ENCODE data around the gene TMEM229B. TPM values are rescaled to one million over a fixed set of nuclear protein-coding genes. Genes with fewer than 3 reads are reported as not detected.

The TMEM229B gene
- total RNA-seq, 1 donor from 2014 or later = 1.3 TPM

DNA sequence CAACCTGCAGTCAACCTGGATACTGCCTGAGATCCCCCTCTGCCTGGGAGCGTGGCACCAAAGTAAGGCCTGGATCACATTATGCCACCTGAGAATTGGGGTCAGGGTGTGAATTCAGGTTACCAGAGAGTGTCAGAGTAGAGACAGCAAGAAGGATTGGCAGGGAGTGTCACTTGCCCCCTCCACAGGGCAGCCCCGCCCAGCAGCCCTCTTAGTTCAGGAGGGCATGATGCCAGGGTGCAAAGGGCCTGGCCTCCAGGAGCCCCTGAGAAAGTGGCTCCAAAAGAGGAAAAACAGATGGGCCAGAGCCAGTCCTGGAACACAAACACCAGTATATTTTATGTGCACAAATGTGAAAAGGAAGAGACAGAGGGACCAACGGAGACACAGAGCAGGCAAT lies 18.6 kb downstream of the TMEM229B start:
- H3K79me2 ChIP-seq (ENCODE audit: insufficient read depth, low read length) = no peaks in the 10 kb centered on the region
- no peaks in the 10 kb centered on the region for H4K20me1 ChIP-seq (ENCODE audit: insufficient read depth, low read length)
- H3K36me3 ChIP-seq (ENCODE audit: insufficient read depth, low read length) = no peaks in the 10 kb centered on the region
- no peak overlapping the region for H3K27ac Mint-ChIP-seq (ENCODE audit: unreplicated experiment)
- no peak overlapping the region for H3K4me3 ChIP-seq (ENCODE audit: insufficient read depth, low read depth, low read length)
- peaks cover 22% of the 10 kb centered on the region for H3K27me3 Mint-ChIP-seq (ENCODE audit: low read depth, unreplicated experiment)
- H3K4me1 ChIP-seq (ENCODE audit: insufficient read depth, low read length) = no peaks in the 10 kb centered on the region
- H3K4me2 ChIP-seq (ENCODE audit: low read length) = no peak overlapping the region
- H3K9me3 Mint-ChIP-seq (ENCODE audit: unreplicated experiment) = peaks cover 5% of the 10 kb centered on the region
- DNase-seq (ENCODE audit: low read depth) (no peak), FAIRE-seq (no peak)
- H3K36me3 Mint-ChIP-seq (ENCODE audit: low read depth, unreplicated experiment) = peaks cover 4% of the 10 kb centered on the region
- H2AFZ ChIP-seq (ENCODE audit: low read depth, low read length) = no peak overlapping the region
- H3K27ac ChIP-seq (ENCODE audit: low read depth, low read length) = no peak overlapping the region
- H3K9ac ChIP-seq (ENCODE audit: low read length) = no peak overlapping the region
- H3K27me3 ChIP-seq (ENCODE audit: insufficient read depth, low read length) = peaks cover 5% of the 10 kb centered on the region
- H3K9me3 ChIP-seq (ENCODE audit: insufficient read depth, low read depth, low read length) = no peaks in the 10 kb centered on the region
- TF ChIP-seq, protein P1, sequence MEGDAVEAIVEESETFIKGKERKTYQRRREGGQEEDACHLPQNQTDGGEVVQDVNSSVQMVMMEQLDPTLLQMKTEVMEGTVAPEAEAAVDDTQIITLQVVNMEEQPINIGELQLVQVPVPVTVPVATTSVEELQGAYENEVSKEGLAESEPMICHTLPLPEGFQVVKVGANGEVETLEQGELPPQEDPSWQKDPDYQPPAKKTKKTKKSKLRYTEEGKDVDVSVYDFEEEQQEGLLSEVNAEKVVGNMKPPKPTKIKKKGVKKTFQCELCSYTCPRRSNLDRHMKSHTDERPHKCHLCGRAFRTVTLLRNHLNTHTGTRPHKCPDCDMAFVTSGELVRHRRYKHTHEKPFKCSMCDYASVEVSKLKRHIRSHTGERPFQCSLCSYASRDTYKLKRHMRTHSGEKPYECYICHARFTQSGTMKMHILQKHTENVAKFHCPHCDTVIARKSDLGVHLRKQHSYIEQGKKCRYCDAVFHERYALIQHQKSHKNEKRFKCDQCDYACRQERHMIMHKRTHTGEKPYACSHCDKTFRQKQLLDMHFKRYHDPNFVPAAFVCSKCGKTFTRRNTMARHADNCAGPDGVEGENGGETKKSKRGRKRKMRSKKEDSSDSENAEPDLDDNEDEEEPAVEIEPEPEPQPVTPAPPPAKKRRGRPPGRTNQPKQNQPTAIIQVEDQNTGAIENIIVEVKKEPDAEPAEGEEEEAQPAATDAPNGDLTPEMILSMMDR (IDR thresholded peaks at IDR 0.05; ENCODE audit: insufficient read depth, low read depth, low read length) = no peak
- TF ChIP-seq EZH2 (IDR thresholded peaks at IDR 0.05; ENCODE audit: insufficient read depth, low read length) = no peak
- no peak overlapping the region for H3K4me3 Mint-ChIP-seq (ENCODE audit: unreplicated experiment)
- H3K4me1 Mint-ChIP-seq (ENCODE audit: low read depth, unreplicated experiment) = no peaks in the 10 kb centered on the region

DNA sequence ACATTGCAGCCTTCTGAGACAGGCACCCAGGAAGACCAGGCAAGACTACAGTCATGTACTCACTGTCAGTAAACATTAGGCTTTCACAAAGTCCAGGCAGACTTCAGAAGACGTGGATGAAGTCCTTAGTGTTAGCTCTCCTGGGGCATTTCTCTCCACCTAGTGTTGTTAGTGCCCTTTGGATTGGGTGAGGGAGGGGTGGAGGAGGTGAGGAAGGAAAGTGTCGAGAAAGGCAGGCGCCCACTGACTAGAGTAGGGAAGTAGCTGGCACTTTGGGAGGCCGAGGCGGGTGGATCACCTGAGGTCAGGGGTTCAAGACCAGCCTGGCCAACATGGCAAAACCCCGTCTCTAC lies 20.2 kb downstream of the TMEM229B start:
- H3K4me3 Mint-ChIP-seq (ENCODE audit: unreplicated experiment) = no peak overlapping the region
- H4K20me1 ChIP-seq (ENCODE audit: insufficient read depth, low read length) = no peaks in the 10 kb centered on the region
- peaks cover 4% of the 10 kb centered on the region for H3K36me3 Mint-ChIP-seq (ENCODE audit: low read depth, unreplicated experiment)
- H3K79me2 ChIP-seq (ENCODE audit: insufficient read depth, low read length) = no peaks in the 10 kb centered on the region
- no peaks in the 10 kb centered on the region for H3K4me1 Mint-ChIP-seq (ENCODE audit: low read depth, unreplicated experiment)
- H3K36me3 ChIP-seq (ENCODE audit: insufficient read depth, low read length) = no peaks in the 10 kb centered on the region
- TF ChIP-seq, protein P1 (IDR thresholded peaks at IDR 0.05; ENCODE audit: insufficient read depth, low read depth, low read length) = no peak
- no peak for TF ChIP-seq EZH2 (IDR thresholded peaks at IDR 0.05; ENCODE audit: insufficient read depth, low read length)
- DNase-seq (ENCODE audit: low read depth) (no peak), FAIRE-seq (no peak)
- H3K4me1 ChIP-seq (ENCODE audit: insufficient read depth, low read length) = no peaks in the 10 kb centered on the region
- H3K9me3 Mint-ChIP-seq (ENCODE audit: unreplicated experiment) = peaks cover 5% of the 10 kb centered on the region
- no peak overlapping the region for H2AFZ ChIP-seq (ENCODE audit: low read depth, low read length)
- H3K27me3 Mint-ChIP-seq (ENCODE audit: low read depth, unreplicated experiment) = peaks cover 26% of the 10 kb centered on the region
- H3K27ac ChIP-seq (ENCODE audit: low read depth, low read length) = no peak overlapping the region
- no peaks in the 10 kb centered on the region for H3K9me3 ChIP-seq (ENCODE audit: insufficient read depth, low read depth, low read length)
- no peak overlapping the region for H3K4me2 ChIP-seq (ENCODE audit: low read length)
- no peak overlapping the region for H3K9ac ChIP-seq (ENCODE audit: low read length)
- peaks cover 7% of the 10 kb centered on the region for H3K27me3 ChIP-seq (ENCODE audit: insufficient read depth, low read length)
- H3K4me3 ChIP-seq (ENCODE audit: insufficient read depth, low read depth, low read length) = no peak overlapping the region
- H3K27ac Mint-ChIP-seq (ENCODE audit: unreplicated experiment) = no peak overlapping the region

DNA sequence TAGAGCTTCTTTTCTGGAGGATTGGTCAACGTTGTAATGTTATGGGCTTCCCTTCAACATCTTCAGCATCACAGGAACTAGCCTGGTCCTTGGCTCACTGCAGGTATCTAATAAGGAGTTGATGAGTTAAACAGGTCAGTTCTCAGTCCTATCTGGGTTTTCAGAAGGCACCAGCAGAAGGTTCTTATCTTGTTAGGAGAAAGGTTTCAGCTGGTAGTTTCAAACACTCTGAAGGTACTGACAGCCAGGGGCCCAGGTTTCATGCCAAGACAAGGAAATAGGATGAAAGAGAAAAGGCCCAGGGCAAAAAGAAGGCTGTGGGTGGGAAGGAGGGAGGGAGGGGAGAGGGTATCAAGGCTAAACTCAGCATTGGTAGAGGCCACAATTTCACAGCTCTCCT lies 21.4 kb downstream of the TMEM229B start:
- Histone ChIP-seq H3K4me3 (ENCODE audit: insufficient read depth, low read depth, low read length) (no peak overlapping the region), H3K27me3 (ENCODE audit: insufficient read depth, low read length) (peaks cover 7% of the 10 kb centered on the region), H4K20me1 (ENCODE audit: insufficient read depth, low read length) (no peaks in the 10 kb centered on the region), H3K79me2 (ENCODE audit: insufficient read depth, low read length) (no peaks in the 10 kb centered on the region), H3K4me1 (ENCODE audit: insufficient read depth, low read length) (no peaks in the 10 kb centered on the region), H3K4me2 (ENCODE audit: low read length) (no peak overlapping the region), H3K9ac (ENCODE audit: low read length) (no peak overlapping the region), H3K9me3 (ENCODE audit: insufficient read depth, low read depth, low read length) (no peaks in the 10 kb centered on the region), H3K27ac (ENCODE audit: low read depth, low read length) (no peak overlapping the region), H3K36me3 (ENCODE audit: insufficient read depth, low read length) (no peaks in the 10 kb centered on the region), H2AFZ (ENCODE audit: low read depth, low read length) (no peak overlapping the region)
- no peak for DNase-seq (ENCODE audit: low read depth)
- FAIRE-seq = no peak
- Mint-ChIP-seq H3K4me3 (ENCODE audit: unreplicated experiment) (no peak overlapping the region), H3K4me1 (ENCODE audit: low read depth, unreplicated experiment) (no peaks in the 10 kb centered on the region), H3K27ac (ENCODE audit: unreplicated experiment) (no peak overlapping the region), H3K9me3 (ENCODE audit: unreplicated experiment) (peaks cover 5% of the 10 kb centered on the region), H3K36me3 (ENCODE audit: low read depth, unreplicated experiment) (peaks cover 4% of the 10 kb centered on the region), H3K27me3 (ENCODE audit: low read depth, unreplicated experiment) (peaks cover 23% of the 10 kb centered on the region)
- TF ChIP-seq, protein P1 (IDR thresholded peaks at IDR 0.05; ENCODE audit: insufficient read depth, low read depth, low read length) = no peak
- no peak for TF ChIP-seq EZH2 (IDR thresholded peaks at IDR 0.05; ENCODE audit: insufficient read depth, low read length)
